Measurements from ENCODE around the gene RARG. TPM values are rescaled to one million over a fixed set of nuclear protein-coding genes. Genes with fewer than 3 reads are reported as not detected.

RARG gene
- total RNA-seq, 1 donor from 2014 or later, result 74.5 TPM

DNA sequence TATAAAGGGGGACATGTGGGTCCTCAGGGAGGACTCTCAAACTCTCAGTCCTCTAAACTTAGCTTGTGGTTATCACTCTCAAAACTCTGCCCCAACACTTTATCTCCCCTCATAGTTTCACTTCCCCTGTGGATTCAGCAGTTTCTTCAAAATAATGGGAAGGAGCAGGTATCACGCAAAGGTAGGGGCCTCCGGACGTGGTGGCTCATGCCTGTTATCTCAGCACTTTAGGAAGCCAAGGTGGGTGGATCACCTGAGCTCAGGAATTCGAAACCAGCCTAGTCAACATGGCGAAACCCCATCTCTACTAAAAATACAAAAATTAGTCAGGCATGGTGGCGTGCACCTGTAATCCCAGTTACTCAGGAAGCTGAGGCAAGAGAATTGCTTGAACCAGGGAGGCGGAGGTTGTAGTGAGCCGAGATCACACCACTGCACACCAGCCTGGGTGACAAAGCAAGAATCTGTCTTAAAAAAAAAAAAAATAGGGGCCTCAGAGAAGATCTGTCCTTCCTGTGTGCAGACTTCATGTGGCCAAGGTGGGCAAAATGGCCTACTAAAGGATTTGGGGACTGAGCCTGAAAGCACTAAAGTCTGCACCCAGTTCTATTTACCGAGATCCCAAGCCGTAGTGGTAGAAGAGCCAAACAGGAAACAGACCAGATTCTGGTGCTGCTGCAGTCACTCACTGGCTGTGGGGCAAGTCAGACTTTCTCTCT is 31.4 kb downstream of the RARG start:
- no peak for DNase-seq (ENCODE audit: extremely low spot score, unreplicated experiment)
- peak overlapping the region; percentile 57 for H3K27ac Mint-ChIP-seq

DNA sequence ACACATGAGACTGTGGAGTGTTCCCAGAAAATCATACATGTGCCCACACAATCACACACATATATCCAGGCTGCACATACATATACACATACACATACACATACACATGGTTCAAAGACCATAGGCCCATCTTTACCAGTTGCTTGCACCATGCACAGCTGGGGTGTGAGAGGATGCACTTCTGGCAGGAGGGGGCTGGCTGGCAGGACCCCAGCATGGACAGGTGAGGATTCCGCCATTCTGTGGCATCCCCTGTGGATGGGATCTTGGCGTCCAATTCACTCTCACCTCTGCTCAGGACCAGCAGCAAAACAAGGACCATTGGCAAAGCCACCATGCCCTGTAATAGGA is 31.9 kb downstream of the RARG start:
- H3K4me3 Mint-ChIP-seq, result no peak overlapping the region
- peaks cover 49% of the 10 kb centered on the region for H3K27me3 Mint-ChIP-seq
- TF ChIP-seq, protein P1, sequence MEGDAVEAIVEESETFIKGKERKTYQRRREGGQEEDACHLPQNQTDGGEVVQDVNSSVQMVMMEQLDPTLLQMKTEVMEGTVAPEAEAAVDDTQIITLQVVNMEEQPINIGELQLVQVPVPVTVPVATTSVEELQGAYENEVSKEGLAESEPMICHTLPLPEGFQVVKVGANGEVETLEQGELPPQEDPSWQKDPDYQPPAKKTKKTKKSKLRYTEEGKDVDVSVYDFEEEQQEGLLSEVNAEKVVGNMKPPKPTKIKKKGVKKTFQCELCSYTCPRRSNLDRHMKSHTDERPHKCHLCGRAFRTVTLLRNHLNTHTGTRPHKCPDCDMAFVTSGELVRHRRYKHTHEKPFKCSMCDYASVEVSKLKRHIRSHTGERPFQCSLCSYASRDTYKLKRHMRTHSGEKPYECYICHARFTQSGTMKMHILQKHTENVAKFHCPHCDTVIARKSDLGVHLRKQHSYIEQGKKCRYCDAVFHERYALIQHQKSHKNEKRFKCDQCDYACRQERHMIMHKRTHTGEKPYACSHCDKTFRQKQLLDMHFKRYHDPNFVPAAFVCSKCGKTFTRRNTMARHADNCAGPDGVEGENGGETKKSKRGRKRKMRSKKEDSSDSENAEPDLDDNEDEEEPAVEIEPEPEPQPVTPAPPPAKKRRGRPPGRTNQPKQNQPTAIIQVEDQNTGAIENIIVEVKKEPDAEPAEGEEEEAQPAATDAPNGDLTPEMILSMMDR (conservative IDR thresholded peaks at IDR 0.05), result no peak
- H3K36me3 Mint-ChIP-seq, result no peaks in the 10 kb centered on the region
- H3K4me1 Mint-ChIP-seq (ENCODE audit: unreplicated experiment), result peaks cover 5% of the 10 kb centered on the region
- DNase-seq (ENCODE audit: extremely low spot score, unreplicated experiment), result no peak
- H3K9me3 Mint-ChIP-seq, result no peaks in the 10 kb centered on the region
- no peak overlapping the region for H3K27ac Mint-ChIP-seq

More for the DNA sequence above, 31.4 kb downstream of the RARG start:
- Mint-ChIP-seq H3K4me1 (ENCODE audit: unreplicated experiment) (peaks cover 5% of the 10 kb centered on the region), H3K4me3 (no peak overlapping the region), H3K9me3 (no peaks in the 10 kb centered on the region), H3K27me3 (peaks cover 44% of the 10 kb centered on the region), H3K36me3 (no peaks in the 10 kb centered on the region)
- TF ChIP-seq, protein P1 (conservative IDR thresholded peaks at IDR 0.05), result no peak

DNA sequence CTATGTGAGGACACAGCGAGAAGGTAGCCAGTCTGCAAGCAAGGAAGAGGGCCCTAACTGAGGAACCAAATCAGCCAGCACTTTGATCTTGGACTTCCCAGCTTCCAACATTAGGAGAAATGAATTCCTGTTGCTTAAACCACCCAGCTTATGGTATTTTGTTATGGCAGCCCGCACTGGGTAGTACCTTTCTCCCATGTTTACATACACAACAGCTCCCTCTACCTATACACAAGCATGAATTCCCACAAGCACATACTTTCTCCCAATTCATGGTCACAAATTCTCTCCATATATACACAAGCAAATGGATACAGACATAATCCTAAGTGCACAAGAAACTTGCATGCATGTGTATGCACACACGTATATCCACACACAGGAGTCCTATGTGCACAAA is 32.3 kb downstream of the RARG start:
- Mint-ChIP-seq H3K27me3 (peaks cover 52% of the 10 kb centered on the region), H3K36me3 (no peaks in the 10 kb centered on the region), H3K4me1 (ENCODE audit: unreplicated experiment) (peaks cover 5% of the 10 kb centered on the region), H3K4me3 (no peak overlapping the region), H3K9me3 (no peaks in the 10 kb centered on the region), H3K27ac (no peak overlapping the region)
- TF ChIP-seq, protein P1 (conservative IDR thresholded peaks at IDR 0.05), result no peak
- no peak for DNase-seq (ENCODE audit: extremely low spot score, unreplicated experiment)

DNA sequence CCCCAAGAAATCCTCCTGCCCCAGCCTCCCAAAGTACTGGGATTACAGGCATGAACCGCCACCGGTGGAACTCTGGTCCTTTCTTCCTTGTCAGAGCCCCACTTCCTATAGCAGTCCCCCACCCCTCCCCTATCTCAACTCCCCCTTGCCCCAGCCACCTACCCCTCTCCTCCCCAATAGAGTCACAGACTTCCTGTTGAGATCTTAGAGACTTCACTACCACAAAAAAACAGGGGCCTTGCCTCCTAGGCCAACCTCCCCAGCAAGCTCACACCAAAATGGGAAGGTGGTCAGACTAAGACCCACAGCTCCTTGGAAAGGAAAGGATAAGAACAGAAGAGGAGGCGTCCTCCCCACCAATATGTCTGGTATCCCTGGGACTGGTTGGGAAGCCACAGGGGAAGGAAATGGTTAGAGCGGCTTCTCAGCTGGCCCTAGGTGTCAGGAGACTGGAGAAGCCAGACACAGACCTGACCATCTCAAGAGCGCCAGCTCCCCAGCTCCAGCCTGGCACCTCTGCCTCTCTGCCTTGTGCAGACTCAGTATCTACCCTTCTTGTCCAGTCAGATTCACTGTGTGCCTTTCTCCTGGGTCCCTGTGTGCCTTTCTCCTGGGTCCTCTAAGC is 33.4 kb downstream of the RARG start:
- no peak overlapping the region for H3K27ac Mint-ChIP-seq
- H3K9me3 Mint-ChIP-seq, result no peaks in the 10 kb centered on the region
- DNase-seq (ENCODE audit: extremely low spot score, unreplicated experiment), result no peak
- H3K4me1 Mint-ChIP-seq (ENCODE audit: unreplicated experiment), result peaks cover 5% of the 10 kb centered on the region
- TF ChIP-seq, protein P1 (conservative IDR thresholded peaks at IDR 0.05), result no peak
- no peak overlapping the region for H3K4me3 Mint-ChIP-seq
- peaks cover 52% of the 10 kb centered on the region for H3K27me3 Mint-ChIP-seq
- H3K36me3 Mint-ChIP-seq, result no peaks in the 10 kb centered on the region

DNA sequence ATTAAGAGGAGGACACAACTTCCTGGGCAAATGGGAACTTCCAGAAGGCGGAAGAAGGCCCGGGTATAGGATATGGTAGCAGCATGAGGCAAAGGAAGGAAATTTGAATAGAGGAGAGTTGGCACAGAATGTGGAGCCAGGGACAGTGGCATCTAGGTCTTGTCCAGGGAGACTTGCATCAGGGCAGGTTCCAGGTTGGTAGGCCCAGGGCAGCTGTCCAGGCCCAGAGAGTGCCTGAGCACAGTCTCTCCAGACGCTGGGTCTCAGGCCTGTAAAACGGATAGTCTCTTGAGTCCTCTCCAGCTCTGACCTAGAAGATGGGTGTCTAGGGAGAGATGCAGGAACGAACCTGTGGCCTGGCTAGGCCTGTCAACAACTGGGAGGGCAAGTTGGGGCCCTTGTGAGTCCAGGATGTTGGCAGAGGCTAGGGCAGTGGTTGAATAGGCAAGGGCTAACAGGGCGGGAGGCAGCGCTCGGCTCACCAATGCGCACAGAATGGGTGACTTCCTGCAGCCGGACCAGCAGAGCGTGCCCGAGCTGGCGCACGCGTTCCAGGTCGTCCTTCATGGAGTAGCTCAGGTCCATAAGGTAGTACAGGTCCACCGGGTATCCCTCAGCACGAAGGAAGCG is 34.9 kb downstream of the RARG start:
- H3K4me1 Mint-ChIP-seq (ENCODE audit: unreplicated experiment), result peaks cover 5% of the 10 kb centered on the region
- no peak overlapping the region for H3K27ac Mint-ChIP-seq
- H3K27me3 Mint-ChIP-seq, result peaks cover 52% of the 10 kb centered on the region
- no peaks in the 10 kb centered on the region for H3K36me3 Mint-ChIP-seq
- TF ChIP-seq, protein P1 (conservative IDR thresholded peaks at IDR 0.05), result no peak
- H3K9me3 Mint-ChIP-seq, result no peaks in the 10 kb centered on the region
- no peak for DNase-seq (ENCODE audit: extremely low spot score, unreplicated experiment)
- H3K4me3 Mint-ChIP-seq, result peak overlapping the region; percentile 44
